K562 treated with DMSO at 1 percent for 24 hours (cell line): ENCODE data around the gene SLC35E1. TPM values are rescaled to one million over a fixed set of nuclear protein-coding genes. Genes with fewer than 3 reads are reported as not detected.

Experiments
- total RNA-seq: library from RNA; unstranded; fragments of 300-600 nt; gene quantifications from 2 replicates; pipeline ENCODE4 v1.2.3, GENCODE V29; 2022; ENCODE audit warnings: low read depth; ENCODE audit not compliant: insufficient read depth

Gene SLC35E1
- total RNA-seq: 23.6 and 26.4 TPM in 2 replicates

GRCh38 chr19:16572332-16573211 is at the start of gene SLC35E1:
SLC35E1 (minus strand) TSS chr19:16572415; CDS start chr19:16572364, 51 bp downstream.

GRCh38 chr19:16542045-16542909 is 29.9 kb downstream of the SLC35E1 start, which contains the start of gene CHERP:
CHERP (minus strand) TSS chr19:16542437; CDS start chr19:16542378, 59 bp downstream.

Other genes with a start within 250 kb of the SLC35E1 start
- 4.8 and 5.6 TPM in 2 replicates for gene KLF2, start 247.6 kb downstream of the SLC35E1 start, total RNA-seq
- 53.9 and 57.7 TPM in 2 replicates for gene EPS15L1, start 100.4 kb downstream of the SLC35E1 start, total RNA-seq
- gene CALR3, start 76.2 kb downstream of the SLC35E1 start, total RNA-seq: not detected in 2 replicates
- 3.1 and 4.0 TPM in 2 replicates for gene C19orf44, start 76.0 kb downstream of the SLC35E1 start, total RNA-seq
- gene CHERP, start 30.0 kb downstream of the SLC35E1 start, total RNA-seq: 48.2 and 48.8 TPM in 2 replicates
- gene MED26, start 55.8 kb upstream of the SLC35E1 start, total RNA-seq: 13.5 and 15.0 TPM in 2 replicates
- gene SMIM7, start 87.7 kb upstream of the SLC35E1 start, total RNA-seq: 61.9 and 67.4 TPM in 2 replicates
- gene TMEM38A, start 88.7 kb upstream of the SLC35E1 start, total RNA-seq: 5.5 and 6.8 TPM in 2 replicates
- not detected in 2 replicates for gene NWD1, start 147.4 kb upstream of the SLC35E1 start, total RNA-seq